H9 (cell line): ENCODE results near the gene CRYBA2. TPM values are rescaled to one million over a fixed set of nuclear protein-coding genes. Genes with fewer than 3 reads are reported as not detected.

ENCODE experiments used
- DNase-seq: peaks from one replicate; pipeline ENCODE4 v3.0.0-alpha.2; 2017
- H2AFZ ChIP-seq: one replicate; pipeline ENCODE4 v1.6.1; 2013; ENCODE audit warnings: mild to moderate bottlenecking, low read length, control low read depth, moderate library complexity
- H2AK5ac ChIP-seq: 2 replicates; pipeline ENCODE4 v1.6.1; 2013; ENCODE audit warnings: low read length, control low read depth, mixed read lengths; ENCODE audit not compliant: insufficient read length
- H2BK120ac ChIP-seq: one replicate; pipeline ENCODE4 v1.6.1; 2013; ENCODE audit warnings: low read depth, mild to moderate bottlenecking, low read length, control low read depth, inconsistent platforms; ENCODE audit not compliant: poor library complexity, severe bottlenecking
- H2BK12ac ChIP-seq: 2 replicates; pipeline ENCODE4 v1.6.1; 2013; ENCODE audit warnings: low read length, control low read depth, mixed read lengths, low read depth; ENCODE audit not compliant: insufficient read length
- H2BK15ac ChIP-seq: 2 replicates; pipeline ENCODE4 v1.6.1; 2013; ENCODE audit warnings: low read depth, low read length, control low read depth
- H2BK20ac ChIP-seq: one replicate; pipeline ENCODE4 v1.6.1; 2013; ENCODE audit warnings: low read depth, mild to moderate bottlenecking, low read length, control low read depth, inconsistent platforms; ENCODE audit not compliant: poor library complexity, severe bottlenecking
- H2BK5ac ChIP-seq: 2 replicates; pipeline ENCODE4 v1.6.1; 2013; ENCODE audit warnings: low read length, control low read depth, mixed read lengths; ENCODE audit not compliant: insufficient read length
- H3K14ac ChIP-seq: 2 replicates; pipeline ENCODE4 v1.6.1; 2013; ENCODE audit warnings: low read length, control low read depth; ENCODE audit not compliant: insufficient read depth
- H3K18ac ChIP-seq: 2 replicates; pipeline ENCODE4 v1.6.1; 2013; ENCODE audit warnings: low read depth, mild to moderate bottlenecking, mixed read lengths, low read length, control low read depth; ENCODE audit not compliant: insufficient read length
- H3K23ac ChIP-seq: 2 replicates; pipeline ENCODE4 v1.6.1; 2013; ENCODE audit warnings: low read length, control low read depth, mixed read lengths, low read depth; ENCODE audit not compliant: insufficient read length
- H3K23me2 ChIP-seq: 2 replicates; pipeline ENCODE4 v1.6.1; 2013; ENCODE audit warnings: low read depth, mild to moderate bottlenecking, mixed read lengths, low read length, control low read depth; ENCODE audit not compliant: insufficient read length, poor library complexity, severe bottlenecking
- H3K27ac ChIP-seq: 2 replicates; pipeline ENCODE4 v1.5.1; 2013; ENCODE audit warnings: low read length, control low read depth, mixed read lengths, low read depth; ENCODE audit not compliant: insufficient read length
- H3K27me3 ChIP-seq: 2 replicates; pipeline ENCODE4 v1.6.1; 2013; ENCODE audit warnings: low read length, control low read depth, inconsistent platforms; ENCODE audit not compliant: insufficient read depth
- H3K4ac ChIP-seq: 2 replicates; pipeline ENCODE4 v1.6.1; 2013; ENCODE audit warnings: low read depth, mild to moderate bottlenecking, control low read depth, inconsistent platforms, low read length, moderate library complexity
- H3K4me1 ChIP-seq: 2 replicates; pipeline ENCODE4 v1.6.1; 2013; ENCODE audit warnings: low read length, control low read depth, inconsistent platforms; ENCODE audit not compliant: insufficient read depth
- H3K4me2 ChIP-seq: 2 replicates; pipeline ENCODE4 v1.6.1; 2013; ENCODE audit warnings: low read length, control low read depth, mixed read lengths; ENCODE audit not compliant: insufficient read length, insufficient read depth
- H3K56ac ChIP-seq: 2 replicates; pipeline ENCODE4 v1.6.1; 2013; ENCODE audit warnings: low read depth, mild to moderate bottlenecking, mixed read lengths, low read length, control low read depth; ENCODE audit not compliant: insufficient read length
- H3K79me1 ChIP-seq: 2 replicates; pipeline ENCODE4 v1.6.1; 2013; ENCODE audit warnings: low read depth, mild to moderate bottlenecking, moderate library complexity, low read length, control low read depth, inconsistent platforms; ENCODE audit not compliant: insufficient read depth, poor library complexity, severe bottlenecking
- H3K79me2 ChIP-seq: 2 replicates; pipeline ENCODE4 v1.6.1; 2013; ENCODE audit warnings: low read length, control low read depth, inconsistent platforms; ENCODE audit not compliant: insufficient read depth
- H3K9ac ChIP-seq: 2 replicates; pipeline ENCODE4 v1.6.1; 2013; ENCODE audit warnings: low read length, control low read depth, mixed read lengths; ENCODE audit not compliant: insufficient read length; ENCODE audit errors: extremely low read depth
- H3K9me3 ChIP-seq: one replicate; pipeline ENCODE4 v1.6.1; 2013; ENCODE audit warnings: low read depth, low read length, inconsistent platforms; ENCODE audit not compliant: control insufficient read depth
- H3T11ph ChIP-seq: one replicate; pipeline ENCODE4 v1.6.1; 2013; ENCODE audit warnings: mild to moderate bottlenecking, low read length, control low read depth, inconsistent platforms
- H4K20me1 ChIP-seq: one replicate; pipeline ENCODE4 v1.6.1; 2013; ENCODE audit not compliant: control insufficient read depth, insufficient read length, insufficient read depth
- H4K5ac ChIP-seq: 2 replicates; pipeline ENCODE4 v1.6.1; 2013; ENCODE audit warnings: low read depth, mild to moderate bottlenecking, mixed read lengths, low read length, control low read depth; ENCODE audit not compliant: insufficient read length
- H4K8ac ChIP-seq: replicated peaks from 2 replicates; pipeline ENCODE4 v1.6.1; 2013; ENCODE audit warnings: low read length, control low read depth, mixed read lengths, low read depth; ENCODE audit not compliant: insufficient read length
- H4K91ac ChIP-seq: 2 replicates; pipeline ENCODE4 v1.6.1; 2013; ENCODE audit warnings: low read depth, mild to moderate bottlenecking, moderate library complexity, mixed read lengths, low read length, control low read depth; ENCODE audit not compliant: insufficient read length
- H3K27ac Mint-ChIP-seq, 3 experiments: 2 replicates in 2 of 3; 3 replicates in 1 of 3; pipeline ENCODE4 v1.8.0; 2020 to 2021; ENCODE audit warnings: mixed read lengths in 3 of 3, mild to moderate bottlenecking in 1 of 3, moderate library complexity in 1 of 3
- H3K27me3 Mint-ChIP-seq: 2 replicates; pipeline ENCODE4 v1.8.0; 2021; ENCODE audit warnings: low read depth, mild to moderate bottlenecking, moderate library complexity, mixed read lengths
- H3K36me3 Mint-ChIP-seq, 3 experiments: 2 replicates in 2 of 3; 3 replicates in 1 of 3; pipeline ENCODE4 v1.8.0; 2020 to 2021; ENCODE audit warnings: low read depth in 3 of 3, mixed read lengths in 3 of 3; ENCODE audit not compliant: insufficient read depth in 1 of 3
- H3K4me1 Mint-ChIP-seq, 2 experiments: 2 replicates each; pipeline ENCODE4 v1.8.0; 2020; ENCODE audit warnings: mixed read lengths in 2 of 2
- H3K4me3 Mint-ChIP-seq, 2 experiments: 2 replicates in 1 of 2; 3 replicates in 1 of 2; pipeline ENCODE4 v1.8.0; 2020 to 2021; ENCODE audit warnings: mild to moderate bottlenecking in 2 of 2, mixed read lengths in 2 of 2, moderate library complexity in 1 of 2
- H3K9me3 Mint-ChIP-seq, 2 experiments: 2 replicates in 1 of 2; 3 replicates in 1 of 2; pipeline ENCODE4 v1.8.0; 2020; ENCODE audit warnings: mild to moderate bottlenecking in 2 of 2, mixed read lengths in 2 of 2, moderate library complexity in 1 of 2
- CTCF ChIP-seq: fragments of 200-600 bp; sonication (generic); conservative IDR thresholded peaks from 3 replicates; pipeline ENCODE4 v1.8.0; 2021; ENCODE audit warnings: antibody characterized with exemption, mild to moderate bottlenecking
- WGBS: extraction: QIAGEN DNeasy Blood & Tissue Kit; methylation state at CpG from one replicate; pipeline ENCODE4 v1.1.7; 2013; ENCODE audit warnings: missing lambda C conversion rate, low lambda C conversion rate, mixed read lengths; ENCODE audit not compliant: insufficient read length; ENCODE audit errors: extremely low coverage; 5-methylcytosine and 5-hydroxymethylcytosine counted together
- total RNA-seq: library from RNA; stranded (reverse); gene quantifications from 2 replicates; pipeline ENCODE4 v1.2.1, GENCODE V29; 2021

Gene CRYBA2
- total RNA-seq, 1 experiment from 2014 or later: not detected

- no peak overlapping the region for H3K56ac ChIP-seq
- Mint-ChIP-seq H3K36me3 (peaks cover 0 to 3% (median 0%) of the 10 kb centered on the region in 3 experiments; a peak in 2 of 7 replicates), H3K4me1 (peaks cover 5 to 16% of the 10 kb centered on the region in 2 experiments), H3K27me3 (peaks cover 99% of the 10 kb centered on the region), H3K4me3 (no peak overlapping the region), H3K27ac (no peak overlapping the region), H3K9me3 (peaks cover 2 to 8% of the 10 kb centered on the region in 2 experiments; a peak in 4 of 5 replicates)
- no peak overlapping the region for H2BK5ac ChIP-seq
- no peaks in the 10 kb centered on the region for H4K20me1 ChIP-seq
- peaks cover 98% of the 10 kb centered on the region for H3K27me3 ChIP-seq
- H4K5ac ChIP-seq: no peak overlapping the region
- H2AK5ac ChIP-seq: no peak overlapping the region
- no peaks in the 10 kb centered on the region for H3K79me2 ChIP-seq
- no peaks in the 10 kb centered on the region for H3K9me3 ChIP-seq
- H2BK12ac ChIP-seq: no peak overlapping the region
- H3K18ac ChIP-seq: no peak overlapping the region
- no CpG with 5 or more reads among the region's 7 CpGs for WGBS
- no peak overlapping the region for H3K23ac ChIP-seq
- no peak overlapping the region for H2BK20ac ChIP-seq
- no peak overlapping the region for H3K4me2 ChIP-seq
- H3K4ac ChIP-seq: no peak overlapping the region
- no peaks in the 10 kb centered on the region for H3K79me1 ChIP-seq
- no peak for DNase-seq
- H4K91ac ChIP-seq: no peak overlapping the region
- no peak overlapping the region for H4K8ac ChIP-seq
- H3K14ac ChIP-seq: no peak overlapping the region
- H3K9ac ChIP-seq: no peak overlapping the region
- no peak overlapping the region for H3K27ac ChIP-seq
- no peak overlapping the region for H2BK120ac ChIP-seq
- no peak overlapping the region for H3T11ph ChIP-seq
- no peaks in the 10 kb centered on the region for H3K4me1 ChIP-seq
- no peak for TF ChIP-seq CTCF
- no peaks in the 10 kb centered on the region for H3K23me2 ChIP-seq
- H2BK15ac ChIP-seq: no peak overlapping the region
- no peak overlapping the region for H2AFZ ChIP-seq
Observed at GRCh38 chr2:218992196-218992595, 1.0 kb downstream of the CRYBA2 start.
